Peyer's patch (tissue), 4 donors: ENCODE results near the gene COPZ1.

Experiments used
- CTCF ChIP-seq, 6 experiments: fragments of 450-650 bp in 4 of 6; fragments of 200-600 bp in 2 of 6; sonication (generic) in 1 of 6; IDR thresholded peaks; one replicate each; pipeline ENCODE4 v1.5.1; 2017 to 2019; ENCODE audit warnings: antibody characterized with exemption in 6 of 6, mild to moderate bottlenecking in 3 of 6, moderate library complexity in 1 of 6
- POLR2A ChIP-seq, 2 donors: fragments of 450-650 bp; IDR thresholded peaks; one replicate each; pipeline ENCODE4 v1.5.1; 2017; ENCODE audit warnings: antibody characterized with exemption in 2 of 2, mild to moderate bottlenecking in 2 of 2, moderate library complexity in 2 of 2

- TF ChIP-seq CTCF (IDR thresholded peaks at IDR 0.05) (no peak), POLR2A (IDR thresholded peaks at IDR 0.05) (no peak)
Observed at GRCh38 chr12:54392485-54393206, 67.7 kb downstream of the COPZ1 start.
